KOPT-K1 (cell line): ENCODE data around the gene SCUBE2.

Source experiments
- H3K27ac ChIP-seq: fragments of 200-600 bp; sonication (generic); 2 replicates; pipeline ENCODE4 v1.5.1; 2016; ENCODE audit warnings: antibody characterized with exemption, mild to moderate bottlenecking, low read depth, low read length; ENCODE audit not compliant: poor library complexity, severe bottlenecking
- H3K36me3 ChIP-seq: fragments of 200-600 bp; sonication (generic); 2 replicates; pipeline ENCODE4 v1.5.1; 2017; ENCODE audit warnings: antibody characterized with exemption, mild to moderate bottlenecking, low read length, moderate library complexity; ENCODE audit not compliant: insufficient read depth
- H3K9me3 ChIP-seq: fragments of 200-600 bp; sonication (generic); 2 replicates; pipeline ENCODE4 v1.5.1; 2017; ENCODE audit warnings: antibody characterized with exemption, low read length, mild to moderate bottlenecking; ENCODE audit not compliant: insufficient read depth, poor library complexity, severe bottlenecking

Gene SCUBE2

DNA sequence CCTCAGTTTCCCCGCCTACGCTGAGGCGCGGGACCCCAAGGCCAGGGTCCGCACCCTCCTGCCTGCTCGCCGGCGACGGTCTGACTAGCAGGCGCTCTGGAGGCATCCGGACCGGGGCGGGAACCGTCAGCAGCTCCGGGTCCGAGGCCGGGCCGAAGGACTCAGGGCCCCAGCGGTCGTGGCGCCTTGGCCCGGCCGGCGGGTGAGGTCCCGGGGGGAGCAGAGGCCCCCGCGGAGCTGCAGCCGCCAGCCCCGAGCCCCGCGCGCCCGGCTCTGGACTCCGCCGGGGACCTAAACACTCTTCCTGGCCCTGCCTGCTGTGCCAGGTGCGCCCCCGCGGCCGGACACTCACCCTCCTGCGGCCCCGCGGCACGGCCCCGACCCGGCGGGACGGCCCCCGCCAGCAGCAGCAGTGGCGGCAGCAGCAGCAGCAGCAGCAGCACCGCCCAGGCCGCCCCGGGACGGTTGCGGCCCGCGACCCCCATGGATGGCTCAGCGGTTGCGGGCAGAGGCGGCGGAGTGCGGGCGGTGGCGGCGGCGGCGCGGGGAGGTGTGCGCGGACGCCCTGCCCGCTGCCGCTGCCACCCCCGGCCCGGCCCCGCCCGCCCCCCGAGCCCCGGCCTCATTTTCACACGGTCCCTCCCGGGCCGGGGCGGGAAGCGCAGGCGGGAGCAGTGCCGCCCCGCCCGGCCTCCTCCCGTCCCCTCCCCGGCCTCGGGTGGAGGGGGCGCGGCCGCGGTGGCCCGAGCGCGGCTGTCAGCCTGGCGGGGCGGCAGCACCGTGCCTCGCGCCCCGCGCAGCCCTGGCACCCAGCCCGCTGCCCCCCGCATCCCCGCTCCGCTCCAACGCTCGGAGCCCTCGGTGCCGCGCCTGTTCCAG, at the start of gene SCUBE2:
SCUBE2 (minus strand) TSS at position 556 of the 879 bp plus-strand sequence; CDS start at position 485, 71 bp downstream.
- Histone ChIP-seq H3K36me3 (no peaks in the 10 kb centered on the region), H3K27ac (no peak within 1 kb of the TSS), H3K9me3 (no peaks in the 10 kb centered on the region)

GRCh38 chr11:9141186-9141585, 49.8 kb upstream of the SCUBE2 start:
- peaks cover 88% of the 10 kb centered on the region for H3K36me3 ChIP-seq

DNA sequence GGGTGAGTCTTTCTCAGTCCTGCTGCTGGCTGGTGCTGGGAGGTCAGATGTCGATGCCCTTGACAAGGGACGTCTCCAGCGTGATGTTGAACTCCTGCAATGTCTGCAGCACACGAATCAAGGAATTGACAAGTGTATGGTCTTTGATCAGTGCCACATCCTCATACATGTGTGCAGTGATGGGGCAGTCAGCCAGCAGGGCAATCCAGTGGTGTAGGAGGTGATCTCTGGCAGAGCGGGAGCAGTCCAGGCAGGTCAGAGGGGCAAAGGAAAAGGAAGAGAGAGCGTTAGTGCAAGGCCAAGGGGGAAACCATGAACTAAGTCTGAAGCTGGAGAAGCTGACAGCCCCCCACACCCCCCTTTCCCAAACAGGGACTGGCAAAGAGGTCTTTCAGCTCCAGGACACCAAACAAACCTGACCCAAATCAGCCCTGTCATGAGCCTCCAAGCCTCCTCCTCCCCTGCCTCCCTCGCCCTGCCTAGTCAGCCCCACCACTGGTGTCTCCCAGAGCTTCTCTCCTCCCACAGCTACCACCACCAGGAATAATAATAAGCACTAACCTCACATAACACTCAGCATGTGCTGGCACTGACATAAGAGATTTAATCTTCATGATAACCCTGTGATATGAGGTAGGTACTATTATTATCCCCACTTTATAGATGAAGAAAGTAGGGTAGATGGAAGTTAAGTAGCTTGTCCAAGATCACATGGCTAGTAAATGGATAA, 48.4 kb upstream of the SCUBE2 start:
- no peaks in the 10 kb centered on the region for H3K9me3 ChIP-seq
- H3K36me3 ChIP-seq = peaks cover 74% of the 10 kb centered on the region
- no peak overlapping the region for H3K27ac ChIP-seq

More at GRCh38 chr11:9141186-9141585, 49.8 kb upstream of the SCUBE2 start:
- Histone ChIP-seq H3K27ac (no peak overlapping the region), H3K9me3 (no peaks in the 10 kb centered on the region)

- Histone ChIP-seq H3K27ac (no peak overlapping the region), H3K36me3 (peaks cover 65% of the 10 kb centered on the region), H3K9me3 (no peaks in the 10 kb centered on the region)
These were observed 47.5 kb upstream of the SCUBE2 start for GRCh38 chr11:9138612-9139579.

GRCh38 chr11:9138133-9138453, 46.7 kb upstream of the SCUBE2 start:
- Histone ChIP-seq H3K27ac (no peak overlapping the region), H3K36me3 (peaks cover 57% of the 10 kb centered on the region), H3K9me3 (no peaks in the 10 kb centered on the region)

GRCh38 chr11:9137293-9138132, 46.1 kb upstream of the SCUBE2 start:
- Histone ChIP-seq H3K27ac (no peak overlapping the region), H3K9me3 (no peaks in the 10 kb centered on the region), H3K36me3 (peaks cover 51% of the 10 kb centered on the region)

- Histone ChIP-seq H3K36me3 (peaks cover 44% of the 10 kb centered on the region), H3K27ac (no peak overlapping the region), H3K9me3 (no peaks in the 10 kb centered on the region)
These were observed 45.3 kb upstream of the SCUBE2 start for GRCh38 chr11:9136741-9137140.

- no peak overlapping the region for H3K27ac ChIP-seq
- peaks cover 18% of the 10 kb centered on the region for H3K36me3 ChIP-seq
- H3K9me3 ChIP-seq = no peaks in the 10 kb centered on the region
These were observed 42.6 kb upstream of the SCUBE2 start for GRCh38 chr11:9133956-9134355.

- Histone ChIP-seq H3K36me3 (peaks cover 2% of the 10 kb centered on the region; the same call in 1 of the 2 replicates), H3K27ac (no peak overlapping the region), H3K9me3 (no peaks in the 10 kb centered on the region)
These were observed 40.9 kb upstream of the SCUBE2 start for GRCh38 chr11:9132203-9132878.

DNA sequence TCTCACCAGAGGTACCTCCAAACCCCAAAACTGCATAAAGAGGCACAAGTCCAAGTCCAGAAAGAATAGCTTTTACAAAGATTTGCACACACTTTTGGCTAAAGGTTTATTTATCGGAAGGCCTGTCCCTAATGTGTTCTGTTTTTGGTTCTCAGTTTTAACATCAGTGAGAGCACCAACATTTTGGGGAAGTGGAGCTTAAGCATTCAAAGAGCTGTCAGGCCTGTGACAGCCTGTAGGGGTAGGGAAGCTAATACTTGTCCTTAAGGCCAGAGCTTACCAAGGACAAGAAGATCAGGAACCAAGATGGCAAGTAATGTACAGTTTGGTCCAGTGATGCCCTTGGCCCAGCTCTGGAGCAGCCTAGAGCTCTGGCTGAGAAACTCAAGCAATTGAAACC, 38.9 kb upstream of the SCUBE2 start:
- H3K27ac ChIP-seq = no peak overlapping the region
- H3K36me3 ChIP-seq = no peaks in the 10 kb centered on the region; the same call in 1 of the 2 replicates
- H3K9me3 ChIP-seq = no peaks in the 10 kb centered on the region

GRCh38 chr11:9126636-9127035, 35.2 kb upstream of the SCUBE2 start:
- H3K9me3 ChIP-seq = no peaks in the 10 kb centered on the region
- no peaks in the 10 kb centered on the region for H3K36me3 ChIP-seq
- no peak overlapping the region for H3K27ac ChIP-seq

DNA sequence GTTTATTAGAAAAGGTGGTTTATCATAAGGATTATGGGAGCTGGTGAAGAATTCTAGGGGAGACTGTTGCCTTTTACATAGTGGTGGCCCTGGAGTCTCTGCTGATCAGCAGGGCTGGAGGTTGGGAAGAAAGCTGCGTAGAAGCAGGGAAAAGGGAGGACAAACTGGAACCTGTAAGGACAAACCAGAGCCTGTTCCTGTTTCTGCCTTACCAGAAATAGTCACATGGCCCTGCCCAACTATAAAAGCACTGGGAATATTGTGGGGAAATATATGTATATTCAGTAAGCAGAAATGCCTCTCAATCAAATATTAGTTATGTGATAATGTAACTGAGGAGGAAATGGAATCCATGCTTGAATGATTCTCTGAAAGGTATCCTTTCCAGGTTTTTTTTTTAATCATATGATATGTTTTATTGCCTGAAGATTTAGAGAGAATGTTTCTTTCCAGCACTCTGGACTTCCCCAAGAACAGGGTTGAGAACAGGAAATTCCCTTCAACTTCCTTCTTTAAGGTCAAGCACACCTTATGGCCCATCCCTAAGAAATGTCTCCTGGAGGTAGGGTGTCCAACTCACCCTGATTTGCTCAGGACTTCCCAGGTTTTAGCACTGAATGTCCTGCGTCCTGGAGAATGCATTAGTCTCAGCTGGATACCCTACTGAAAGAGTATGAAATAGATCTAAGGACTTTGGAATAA, 33.9 kb upstream of the SCUBE2 start:
- no peaks in the 10 kb centered on the region for H3K9me3 ChIP-seq
- H3K36me3 ChIP-seq = no peaks in the 10 kb centered on the region
- H3K27ac ChIP-seq = no peak overlapping the region

GRCh38 chr11:9123595-9124304, 32.4 kb upstream of the SCUBE2 start:
- Histone ChIP-seq H3K27ac (no peak overlapping the region), H3K36me3 (no peaks in the 10 kb centered on the region), H3K9me3 (no peaks in the 10 kb centered on the region)
